Measurements from ENCODE around the gene TP63. TPM values are rescaled to one million over a fixed set of nuclear protein-coding genes. Genes with fewer than 3 reads are reported as not detected.

Gene TP63
- total RNA-seq, 2 donors from 2014 or later, result not detected

- Mint-ChIP-seq H3K36me3 (ENCODE audit: low read depth) (no peaks in the 10 kb centered on the region), H3K27ac (peak overlapping the region; percentile 78), H3K4me1 (peaks cover 9% of the 10 kb centered on the region), H3K27me3 (ENCODE audit: insufficient read depth) (no peaks in the 10 kb centered on the region), H3K4me3 (no peak overlapping the region), H3K9me3 (no peaks in the 10 kb centered on the region)
- TF ChIP-seq, protein P1, sequence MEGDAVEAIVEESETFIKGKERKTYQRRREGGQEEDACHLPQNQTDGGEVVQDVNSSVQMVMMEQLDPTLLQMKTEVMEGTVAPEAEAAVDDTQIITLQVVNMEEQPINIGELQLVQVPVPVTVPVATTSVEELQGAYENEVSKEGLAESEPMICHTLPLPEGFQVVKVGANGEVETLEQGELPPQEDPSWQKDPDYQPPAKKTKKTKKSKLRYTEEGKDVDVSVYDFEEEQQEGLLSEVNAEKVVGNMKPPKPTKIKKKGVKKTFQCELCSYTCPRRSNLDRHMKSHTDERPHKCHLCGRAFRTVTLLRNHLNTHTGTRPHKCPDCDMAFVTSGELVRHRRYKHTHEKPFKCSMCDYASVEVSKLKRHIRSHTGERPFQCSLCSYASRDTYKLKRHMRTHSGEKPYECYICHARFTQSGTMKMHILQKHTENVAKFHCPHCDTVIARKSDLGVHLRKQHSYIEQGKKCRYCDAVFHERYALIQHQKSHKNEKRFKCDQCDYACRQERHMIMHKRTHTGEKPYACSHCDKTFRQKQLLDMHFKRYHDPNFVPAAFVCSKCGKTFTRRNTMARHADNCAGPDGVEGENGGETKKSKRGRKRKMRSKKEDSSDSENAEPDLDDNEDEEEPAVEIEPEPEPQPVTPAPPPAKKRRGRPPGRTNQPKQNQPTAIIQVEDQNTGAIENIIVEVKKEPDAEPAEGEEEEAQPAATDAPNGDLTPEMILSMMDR (conservative IDR thresholded peaks at IDR 0.05), result no peak
- DNase-seq, result peak; percentile 71
- no peaks in the 10 kb centered on the region for H3K4me1 ChIP-seq (ENCODE audit: control insufficient read depth, insufficient read depth, low read length)
- H3K27ac ChIP-seq (ENCODE audit: low read depth, low read length), result no peak overlapping the region
- 46 to 70% methylated on average over 2 to 3 of the region's 3 CpGs for WGBS, 2 experiments (ENCODE audit: insufficient coverage in 1 of 2, insufficient read length in 1 of 2)
- H3K4me3 ChIP-seq (ENCODE audit: low read length), result no peak overlapping the region
- H3K36me3 ChIP-seq (ENCODE audit: control insufficient read depth, insufficient read depth, low read length), result no peaks in the 10 kb centered on the region
- H3K9me3 ChIP-seq (ENCODE audit: control insufficient read depth, low read length), result no peaks in the 10 kb centered on the region
- no peak overlapping the region for H3K9ac ChIP-seq (ENCODE audit: extremely low read depth, low read length, poor library complexity, severe bottlenecking)
- H3K27me3 ChIP-seq (ENCODE audit: control insufficient read depth, insufficient read depth, low read length, poor library complexity, severe bottlenecking), result no peaks in the 10 kb centered on the region
Observed at GRCh38 chr3:189635339-189635738, 4.2 kb downstream of the TP63 start.

GRCh38 chr3:189636048-189636447, 4.9 kb downstream of the TP63 start:
- 81 to 88% methylated on average over 4 to 5 of the region's 5 CpGs for WGBS, 2 experiments (ENCODE audit: insufficient coverage in 1 of 2, insufficient read length in 1 of 2)
- Mint-ChIP-seq H3K27ac (no peak overlapping the region), H3K27me3 (ENCODE audit: insufficient read depth) (no peaks in the 10 kb centered on the region), H3K4me1 (peaks cover 9% of the 10 kb centered on the region), H3K9me3 (no peaks in the 10 kb centered on the region), H3K4me3 (no peak overlapping the region), H3K36me3 (ENCODE audit: low read depth) (no peaks in the 10 kb centered on the region)
- TF ChIP-seq, protein P1 (conservative IDR thresholded peaks at IDR 0.05), result no peak
- H3K4me3 ChIP-seq (ENCODE audit: low read length), result no peak overlapping the region
- H3K27me3 ChIP-seq (ENCODE audit: control insufficient read depth, insufficient read depth, low read length, poor library complexity, severe bottlenecking), result no peaks in the 10 kb centered on the region
- H3K9ac ChIP-seq (ENCODE audit: extremely low read depth, low read length, poor library complexity, severe bottlenecking), result no peak overlapping the region
- H3K9me3 ChIP-seq (ENCODE audit: control insufficient read depth, low read length), result no peaks in the 10 kb centered on the region
- no peaks in the 10 kb centered on the region for H3K4me1 ChIP-seq (ENCODE audit: control insufficient read depth, insufficient read depth, low read length)
- no peak overlapping the region for H3K27ac ChIP-seq (ENCODE audit: low read depth, low read length)
- no peak for DNase-seq
- no peaks in the 10 kb centered on the region for H3K36me3 ChIP-seq (ENCODE audit: control insufficient read depth, insufficient read depth, low read length)

- TF ChIP-seq, protein P1 (conservative IDR thresholded peaks at IDR 0.05), result no peak
- WGBS, 2 experiments (ENCODE audit: insufficient coverage in 1 of 2, insufficient read length in 1 of 2), result 78 to 92% methylated on average over 4 of the region's 4 CpGs
- DNase-seq, result no peak
- Mint-ChIP-seq H3K27ac (no peak overlapping the region), H3K9me3 (no peaks in the 10 kb centered on the region), H3K4me3 (no peak overlapping the region), H3K27me3 (ENCODE audit: insufficient read depth) (no peaks in the 10 kb centered on the region), H3K36me3 (ENCODE audit: low read depth) (no peaks in the 10 kb centered on the region), H3K4me1 (peaks cover 7% of the 10 kb centered on the region)
- H3K9me3 ChIP-seq (ENCODE audit: control insufficient read depth, low read length), result no peaks in the 10 kb centered on the region
- no peak overlapping the region for H3K27ac ChIP-seq (ENCODE audit: low read depth, low read length)
- no peaks in the 10 kb centered on the region for H3K4me1 ChIP-seq (ENCODE audit: control insufficient read depth, insufficient read depth, low read length)
- H3K4me3 ChIP-seq (ENCODE audit: low read length), result no peak overlapping the region
- H3K27me3 ChIP-seq (ENCODE audit: control insufficient read depth, insufficient read depth, low read length, poor library complexity, severe bottlenecking), result no peaks in the 10 kb centered on the region
- H3K36me3 ChIP-seq (ENCODE audit: control insufficient read depth, insufficient read depth, low read length), result no peaks in the 10 kb centered on the region
- no peak overlapping the region for H3K9ac ChIP-seq (ENCODE audit: extremely low read depth, low read length, poor library complexity, severe bottlenecking)
Observed at GRCh38 chr3:189637750-189638149, 6.6 kb downstream of the TP63 start.
